GM23248 (cell line): ENCODE measurements around the gene ROBO2. TPM values are rescaled to one million over a fixed set of nuclear protein-coding genes. Genes with fewer than 3 reads are reported as not detected.

ENCODE experiments used
- DNase-seq: peaks from one replicate; pipeline ENCODE4 v3.0.0-alpha.2; 2015
- H2AFZ ChIP-seq: fragments of 200-600 bp; sonication (generic); 2 replicates; pipeline ENCODE4 v1.6.1; 2016; ENCODE audit warnings: antibody characterized with exemption
- H3F3A ChIP-seq: fragments of 200-600 bp; sonication (generic); 2 replicates; pipeline ENCODE4 v1.6.1; 2016; ENCODE audit warnings: mild to moderate bottlenecking, antibody characterized with exemption, mixed run types; ENCODE audit not compliant: insufficient read depth
- H3K27ac ChIP-seq: fragments of 200-600 bp; sonication (generic); 2 replicates; pipeline ENCODE4 v1.5.1; 2016; ENCODE audit warnings: mild to moderate bottlenecking
- H3K27me3 ChIP-seq: fragments of 200-600 bp; sonication (generic); replicated peaks from 2 replicates; pipeline ENCODE4 v1.6.1; 2016; ENCODE audit warnings: mild to moderate bottlenecking; ENCODE audit not compliant: insufficient read depth
- H3K36me3 ChIP-seq: fragments of 200-600 bp; sonication (generic); 2 replicates; pipeline ENCODE4 v1.6.1; 2016; ENCODE audit warnings: low read depth, mild to moderate bottlenecking
- H3K4me1 ChIP-seq: fragments of 200-600 bp; sonication (generic); 2 replicates; pipeline ENCODE4 v1.6.1; 2016; ENCODE audit warnings: mild to moderate bottlenecking; ENCODE audit not compliant: insufficient read depth
- H3K4me2 ChIP-seq: fragments of 200-600 bp; sonication (generic); one replicate; pipeline ENCODE4 v1.6.1; 2016; ENCODE audit warnings: mild to moderate bottlenecking; ENCODE audit not compliant: unreplicated experiment
- H3K4me3 ChIP-seq: fragments of 200-600 bp; sonication (generic); 2 replicates; pipeline ENCODE4 v1.5.1; 2016; ENCODE audit warnings: mild to moderate bottlenecking
- H3K79me2 ChIP-seq: fragments of 200-600 bp; sonication (generic); 2 replicates; pipeline ENCODE4 v1.6.1; 2016; ENCODE audit warnings: mild to moderate bottlenecking; ENCODE audit not compliant: insufficient read depth
- H3K9ac ChIP-seq: fragments of 200-600 bp; sonication (generic); 2 replicates; pipeline ENCODE4 v1.6.1; 2016; ENCODE audit warnings: mild to moderate bottlenecking
- H3K9me2 ChIP-seq: fragments of 200-600 bp; sonication (generic); 2 replicates; pipeline ENCODE4 v1.6.1; 2016; ENCODE audit warnings: mixed run types, mild to moderate bottlenecking, moderate library complexity; ENCODE audit not compliant: insufficient read depth
- H3K9me3 ChIP-seq: fragments of 200-600 bp; sonication (generic); one replicate; pipeline ENCODE4 v1.6.1; 2017; ENCODE audit warnings: low read depth
- H4K20me1 ChIP-seq: fragments of 200-600 bp; sonication (generic); 2 replicates; pipeline ENCODE4 v1.6.0; 2016; ENCODE audit not compliant: insufficient read depth
- EZH2 ChIP-seq: fragments of 200-600 bp; sonication (generic); IDR thresholded peaks from 2 replicates; pipeline ENCODE4 v1.6.1; 2018; ENCODE audit warnings: antibody characterized with exemption, mild to moderate bottlenecking; ENCODE audit not compliant: insufficient read depth, poor library complexity, severe bottlenecking
- EZH2phosphoT487 ChIP-seq: fragments of 200-600 bp; sonication (generic); IDR thresholded peaks from 2 replicates; pipeline ENCODE4 v1.6.1; 2018; ENCODE audit warnings: antibody characterized with exemption, moderate library complexity, mild to moderate bottlenecking, low read depth; ENCODE audit not compliant: insufficient read depth
- WGBS, 2 experiments: methylation state at CpG; one replicate each; pipeline ENCODE4 v1.1.6; 2015 to 2017; ENCODE audit warnings: low lambda C conversion rate in 2 of 2, low coverage in 1 of 2; ENCODE audit errors: missing lambda C conversion rate in 2 of 2; 5-methylcytosine and 5-hydroxymethylcytosine counted together
- in situ Hi-C: fragments of 300-500 bp; cut with MboI; formaldehyde crosslinking; loops from 2 replicates; pipeline ENCODE4 v1.15.0; 2020
- polyA plus RNA-seq: library from polyadenylated mRNA; unstranded; fragments of >200 nt; fragmentation: Nextera tagmentation; extraction: Ambion mirVana; gene quantifications from 2 replicates; pipeline ENCODE4 v1.2.1, GENCODE V29; 2016
- total RNA-seq: library from RNA; depleted of rRNA; stranded (reverse); fragments of >200 nt; shearing (Covaris generic); gene quantifications from 2 replicates; pipeline ENCODE4 v1.2.3, GENCODE V29; 2014

Gene ROBO2
- total and polyA plus RNA-seq, 2 experiments from 2014 or later: under 0.01 to 0.05 TPM

GRCh38 chr3:77191014-77191413 is 151.1 kb downstream of the ROBO2 start:
- DNase-seq: no peak
- no peaks in the 10 kb centered on the region for H3K9me2 ChIP-seq
- TF ChIP-seq EZH2: no peak
- H3K27ac ChIP-seq: no peak overlapping the region
- H4K20me1 ChIP-seq: no peaks in the 10 kb centered on the region
- no peaks in the 10 kb centered on the region for H3K79me2 ChIP-seq
- H3K27me3 ChIP-seq: no peaks in the 10 kb centered on the region
- H2AFZ ChIP-seq: no peak overlapping the region
- no peak overlapping the region for H3K4me2 ChIP-seq
- H3K4me3 ChIP-seq: no peak overlapping the region
- no peaks in the 10 kb centered on the region for H3K9me3 ChIP-seq
- H3K36me3 ChIP-seq: no peaks in the 10 kb centered on the region
- H3K4me1 ChIP-seq: peaks cover 6% of the 10 kb centered on the region; the same call in 1 of the 2 replicates
- WGBS, 2 experiments: 46 to 48% methylated on average over 4 of the region's 4 CpGs
- in situ Hi-C loops: no loop called here
- H3F3A ChIP-seq: no peaks in the 10 kb centered on the region
- H3K9ac ChIP-seq: no peak overlapping the region

- WGBS, 2 experiments: 70 to 75% methylated on average over 3 of the region's 3 CpGs
These were observed 151.7 kb downstream of the ROBO2 start for GRCh38 chr3:77191640-77192039.

GRCh38 chr3:77195766-77196545 is 156.1 kb downstream of the ROBO2 start:
- H3K9me2 ChIP-seq: no peaks in the 10 kb centered on the region
- no peaks in the 10 kb centered on the region for H3F3A ChIP-seq
- no peak overlapping the region for H3K4me2 ChIP-seq
- WGBS, 2 experiments: 35 to 40% methylated on average over 12 of the region's 12 CpGs
- H3K36me3 ChIP-seq: no peaks in the 10 kb centered on the region
- in situ Hi-C loops: no loop called here
- H4K20me1 ChIP-seq: no peaks in the 10 kb centered on the region
- TF ChIP-seq EZH2phosphoT487: no peak
- TF ChIP-seq EZH2: no peak
- no peak overlapping the region for H3K27ac ChIP-seq
- no peaks in the 10 kb centered on the region for H3K79me2 ChIP-seq
- H3K4me1 ChIP-seq: no peaks in the 10 kb centered on the region
- H3K27me3 ChIP-seq: no peaks in the 10 kb centered on the region
- H2AFZ ChIP-seq: no peak overlapping the region
- no peaks in the 10 kb centered on the region for H3K9me3 ChIP-seq
- H3K9ac ChIP-seq: no peak overlapping the region
- H3K4me3 ChIP-seq: no peak overlapping the region
- DNase-seq: peak; percentile 1

More at GRCh38 chr3:77191640-77192039, 151.7 kb downstream of the ROBO2 start:
- H3K4me2 ChIP-seq: no peak overlapping the region
- in situ Hi-C loops: no loop called here
- no peak overlapping the region for H2AFZ ChIP-seq
- H3K9me2 ChIP-seq: no peaks in the 10 kb centered on the region
- no peaks in the 10 kb centered on the region for H3F3A ChIP-seq
- TF ChIP-seq EZH2: no peak
- no peak for TF ChIP-seq EZH2phosphoT487
- H3K4me3 ChIP-seq: no peak overlapping the region
- H3K36me3 ChIP-seq: no peaks in the 10 kb centered on the region
- peaks cover 4% of the 10 kb centered on the region; the same call in 1 of the 2 replicates for H3K4me1 ChIP-seq
- H3K9me3 ChIP-seq: no peaks in the 10 kb centered on the region
- H3K79me2 ChIP-seq: no peaks in the 10 kb centered on the region
- DNase-seq: no peak
- no peak overlapping the region for H3K9ac ChIP-seq
- no peaks in the 10 kb centered on the region for H4K20me1 ChIP-seq
- H3K27me3 ChIP-seq: no peaks in the 10 kb centered on the region
- no peak overlapping the region for H3K27ac ChIP-seq

GRCh38 chr3:77197408-77197807 is 157.5 kb downstream of the ROBO2 start:
- no peaks in the 10 kb centered on the region for H3K36me3 ChIP-seq
- no peaks in the 10 kb centered on the region for H3K9me3 ChIP-seq
- DNase-seq: no peak
- TF ChIP-seq EZH2 (no peak), EZH2phosphoT487 (no peak)
- in situ Hi-C loops: no loop called here
- no peaks in the 10 kb centered on the region for H3K27me3 ChIP-seq
- no peaks in the 10 kb centered on the region for H3K9me2 ChIP-seq
- H4K20me1 ChIP-seq: no peaks in the 10 kb centered on the region
- H3K27ac ChIP-seq: no peak overlapping the region
- no peak overlapping the region for H3K4me3 ChIP-seq
- H3K4me2 ChIP-seq: no peak overlapping the region
- H3K9ac ChIP-seq: no peak overlapping the region
- H3K79me2 ChIP-seq: no peaks in the 10 kb centered on the region
- no peak overlapping the region for H2AFZ ChIP-seq
- no peaks in the 10 kb centered on the region for H3F3A ChIP-seq
- WGBS, 2 experiments: 48 to 68% methylated on average over 2 of the region's 2 CpGs
- H3K4me1 ChIP-seq: no peaks in the 10 kb centered on the region
